K562 treated with DMSO at 1 percent for 4 hours (cell line): ENCODE results near the gene CUEDC1. TPM values are rescaled to one million over a fixed set of nuclear protein-coding genes. Genes with fewer than 3 reads are reported as not detected.

ENCODE experiments used
- total RNA-seq: library from RNA; unstranded; fragments of 300-600 nt; gene quantifications from 2 replicates; pipeline ENCODE4 v1.2.3, GENCODE V29; 2022; ENCODE audit not compliant: insufficient read depth

CUEDC1 gene, protein sequence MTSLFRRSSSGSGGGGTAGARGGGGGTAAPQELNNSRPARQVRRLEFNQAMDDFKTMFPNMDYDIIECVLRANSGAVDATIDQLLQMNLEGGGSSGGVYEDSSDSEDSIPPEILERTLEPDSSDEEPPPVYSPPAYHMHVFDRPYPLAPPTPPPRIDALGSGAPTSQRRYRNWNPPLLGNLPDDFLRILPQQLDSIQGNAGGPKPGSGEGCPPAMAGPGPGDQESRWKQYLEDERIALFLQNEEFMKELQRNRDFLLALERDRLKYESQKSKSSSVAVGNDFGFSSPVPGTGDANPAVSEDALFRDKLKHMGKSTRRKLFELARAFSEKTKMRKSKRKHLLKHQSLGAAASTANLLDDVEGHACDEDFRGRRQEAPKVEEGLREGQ
- 1.8 and 3.2 TPM in 2 replicates for total RNA-seq

DNA sequence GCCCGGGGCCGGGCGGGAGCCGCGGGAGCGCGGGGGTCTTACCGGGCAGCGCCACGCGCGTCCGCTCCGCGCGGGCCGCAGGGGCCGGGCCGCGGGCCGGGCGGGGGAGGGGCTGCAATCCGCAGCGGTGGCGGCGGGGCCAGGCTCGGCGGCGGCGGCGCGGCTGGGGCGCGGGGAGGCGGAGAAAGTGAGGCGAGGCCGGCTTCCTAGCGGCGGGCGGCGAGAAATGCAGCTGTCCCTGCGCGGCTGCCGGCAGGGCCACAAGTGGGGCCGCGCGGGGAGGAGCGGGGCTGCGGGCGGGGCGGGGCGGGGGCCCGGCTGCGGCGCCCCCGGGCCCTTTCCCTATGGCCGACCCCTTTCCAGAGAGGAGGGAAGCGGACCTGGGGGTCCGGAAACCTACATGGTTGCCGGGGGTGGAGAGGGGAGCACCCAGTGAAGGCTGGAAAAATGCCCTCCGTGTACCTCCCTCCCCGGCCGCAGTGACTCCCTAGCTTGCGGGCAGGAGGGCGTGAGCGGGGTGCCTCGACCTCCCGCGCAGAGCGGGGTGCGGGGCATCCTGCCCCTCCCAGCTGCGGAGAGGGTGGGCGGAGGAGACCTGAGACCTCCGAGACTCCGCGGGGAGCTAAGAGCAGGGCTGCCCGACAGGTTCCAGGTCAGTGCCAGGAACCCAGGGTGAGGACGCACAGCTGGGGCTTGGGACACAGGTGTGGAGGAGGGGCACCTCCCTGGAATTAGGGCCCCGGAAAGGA lies at the start of gene CUEDC1:
Gene CUEDC1, minus strand, starts transcription at position 230 of the 749 bp plus-strand sequence. CDS start 69,848 bp downstream, outside the sequence.

DNA sequence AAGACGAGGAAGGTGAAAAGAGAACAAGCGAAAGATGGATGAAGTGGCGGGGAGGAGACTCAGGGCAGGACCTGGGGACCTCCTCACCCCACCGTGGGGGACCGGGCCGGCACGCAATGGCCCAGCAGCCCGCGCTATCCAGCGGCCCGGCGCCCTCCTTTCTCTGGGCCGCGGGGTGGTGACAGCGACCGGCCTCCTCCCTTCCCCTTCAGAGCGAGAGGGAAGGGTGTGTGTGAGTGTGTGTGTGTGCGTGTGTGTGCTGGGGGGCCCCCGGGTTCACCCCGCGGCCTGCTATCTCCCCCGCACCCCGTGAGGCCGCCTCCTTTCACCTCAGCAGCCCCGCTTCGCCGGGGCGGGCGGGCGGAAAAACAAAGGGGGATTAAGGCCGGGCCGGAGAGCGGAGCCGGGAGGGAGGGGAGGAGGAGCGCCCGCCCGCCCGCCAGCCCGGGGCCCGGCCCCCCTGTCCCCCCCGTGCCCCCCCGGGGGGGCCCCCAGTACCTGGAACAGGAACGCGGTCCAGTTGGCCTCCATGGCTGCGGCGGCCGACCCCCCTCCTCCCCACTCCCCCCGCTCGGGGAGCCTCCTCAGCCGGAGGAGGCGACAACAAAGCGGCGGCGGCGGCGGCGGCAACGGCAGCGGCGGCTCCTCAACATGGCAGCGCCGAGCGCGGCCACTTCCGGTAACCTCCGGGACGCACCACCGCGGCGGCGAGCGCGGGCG lies 32.5 kb upstream of the CUEDC1 start, which contains the start of gene VEZF1:
Gene VEZF1, minus strand, starts transcription at position 674 of the 720 bp plus-strand sequence. Its CDS starts 143 bp downstream, at position 531.

DNA sequence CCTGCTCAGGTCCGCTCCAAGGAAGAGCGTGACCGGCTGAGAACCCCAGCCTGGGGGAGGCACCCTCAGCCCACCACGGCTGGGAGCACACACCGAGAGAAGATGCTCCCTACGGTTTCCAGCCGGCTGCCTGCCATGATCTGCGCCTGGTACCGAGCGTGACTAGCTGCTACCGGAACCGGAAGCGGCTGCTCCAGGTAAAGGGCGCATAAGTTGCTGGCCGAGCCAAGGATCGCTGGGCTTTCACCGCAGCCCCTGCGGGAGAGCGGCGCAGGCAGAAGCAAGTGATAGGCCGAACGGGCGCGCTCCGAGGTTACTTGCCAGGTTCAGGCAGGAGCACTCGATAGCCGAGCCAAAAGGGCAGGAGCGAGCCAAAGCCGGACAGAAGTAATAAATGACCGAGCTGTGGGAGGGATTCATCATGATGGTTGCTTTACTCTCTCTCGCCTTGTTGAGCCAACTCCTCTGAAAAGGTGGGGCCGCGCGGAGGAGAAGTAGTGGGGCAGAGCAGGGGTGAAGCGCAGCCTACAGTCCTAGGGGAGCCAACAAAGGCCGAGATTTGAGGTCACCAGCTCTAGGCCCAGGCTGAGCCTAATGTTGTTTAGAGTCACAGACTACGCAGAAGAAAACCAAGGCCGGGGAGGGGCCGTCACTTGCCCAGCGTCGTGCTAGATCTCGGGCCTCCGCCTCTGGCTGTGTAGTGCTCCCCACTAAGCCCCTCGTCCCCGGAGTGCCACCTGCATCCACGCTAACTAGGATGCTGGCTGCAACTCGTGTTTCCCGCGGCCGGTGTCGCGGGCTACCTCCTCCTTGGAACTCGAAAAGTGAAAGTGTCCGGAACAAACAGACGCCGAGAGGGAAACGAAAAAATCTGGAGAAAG lies 105.1 kb downstream of the CUEDC1 start, which contains the start of gene MRPS23:
Gene MRPS23, minus strand, starts transcription at position 171 of the 881 bp plus-strand sequence. Its CDS starts 34 bp downstream, at position 137.

Other genes with a start within 250 kb of the CUEDC1 start
- not detected in 2 replicates for gene CCDC182, start 210.1 kb downstream of the CUEDC1 start, total RNA-seq
- gene MRPS23, start 105.4 kb downstream of the CUEDC1 start, total RNA-seq, result 39.4 and 54.9 TPM in 2 replicates
- 20.0 and 22.5 TPM in 2 replicates for gene VEZF1, start 32.8 kb upstream of the CUEDC1 start, total RNA-seq
- 86.9 and 118 TPM in 2 replicates for gene SRSF1, start 51.8 kb upstream of the CUEDC1 start, total RNA-seq
- 18.0 and 20.0 TPM in 2 replicates for gene DYNLL2, start 128.0 kb upstream of the CUEDC1 start, total RNA-seq
- gene OR4D1, start 193.0 kb upstream of the CUEDC1 start, total RNA-seq, result not detected in 2 replicates
- gene OR4D2, start 211.6 kb upstream of the CUEDC1 start, total RNA-seq, result not detected in 2 replicates
- gene EPX, start 237.3 kb upstream of the CUEDC1 start, total RNA-seq, result 1.2 and 1.5 TPM in 2 replicates